ENCODE measurements around the gene PAX8.
A peak's percentile ranks its signal among the peaks of the same experiment; 100 is the strongest.

PAX8 gene

DNA sequence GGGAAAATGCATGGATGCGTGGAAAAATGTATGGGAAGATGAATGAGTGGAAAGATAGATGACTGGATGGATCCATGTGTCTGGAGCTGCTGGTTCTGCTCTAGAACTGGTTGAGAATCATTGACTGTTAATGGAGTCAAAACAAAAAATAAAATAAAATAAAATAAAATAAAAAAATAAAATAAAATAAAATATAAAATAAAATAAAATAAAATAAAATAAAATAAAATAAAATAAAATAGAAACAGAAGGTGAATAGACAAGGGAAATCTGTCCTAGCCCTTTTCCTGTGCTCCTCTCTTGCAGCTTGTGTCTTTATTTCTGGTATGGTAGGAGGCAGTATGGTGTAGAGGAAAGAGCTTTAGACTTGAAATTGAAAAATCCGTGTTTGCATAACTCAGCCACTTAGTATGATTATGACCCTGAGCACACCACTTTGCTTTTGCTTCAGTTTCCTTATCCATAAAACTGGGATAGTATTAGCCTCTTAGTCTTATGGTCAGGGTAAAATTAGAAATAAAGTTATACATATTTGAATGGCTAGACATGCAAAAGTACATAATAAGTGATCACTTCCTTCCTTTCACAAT lies 54.0 kb downstream of the PAX8 start:
- Histone ChIP-seq H3K27ac (no peak overlapping the region), H3K4me3 (no peak overlapping the region)
- TF ChIP-seq, protein P1, sequence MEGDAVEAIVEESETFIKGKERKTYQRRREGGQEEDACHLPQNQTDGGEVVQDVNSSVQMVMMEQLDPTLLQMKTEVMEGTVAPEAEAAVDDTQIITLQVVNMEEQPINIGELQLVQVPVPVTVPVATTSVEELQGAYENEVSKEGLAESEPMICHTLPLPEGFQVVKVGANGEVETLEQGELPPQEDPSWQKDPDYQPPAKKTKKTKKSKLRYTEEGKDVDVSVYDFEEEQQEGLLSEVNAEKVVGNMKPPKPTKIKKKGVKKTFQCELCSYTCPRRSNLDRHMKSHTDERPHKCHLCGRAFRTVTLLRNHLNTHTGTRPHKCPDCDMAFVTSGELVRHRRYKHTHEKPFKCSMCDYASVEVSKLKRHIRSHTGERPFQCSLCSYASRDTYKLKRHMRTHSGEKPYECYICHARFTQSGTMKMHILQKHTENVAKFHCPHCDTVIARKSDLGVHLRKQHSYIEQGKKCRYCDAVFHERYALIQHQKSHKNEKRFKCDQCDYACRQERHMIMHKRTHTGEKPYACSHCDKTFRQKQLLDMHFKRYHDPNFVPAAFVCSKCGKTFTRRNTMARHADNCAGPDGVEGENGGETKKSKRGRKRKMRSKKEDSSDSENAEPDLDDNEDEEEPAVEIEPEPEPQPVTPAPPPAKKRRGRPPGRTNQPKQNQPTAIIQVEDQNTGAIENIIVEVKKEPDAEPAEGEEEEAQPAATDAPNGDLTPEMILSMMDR (IDR thresholded peaks at IDR 0.05): no peak

DNA sequence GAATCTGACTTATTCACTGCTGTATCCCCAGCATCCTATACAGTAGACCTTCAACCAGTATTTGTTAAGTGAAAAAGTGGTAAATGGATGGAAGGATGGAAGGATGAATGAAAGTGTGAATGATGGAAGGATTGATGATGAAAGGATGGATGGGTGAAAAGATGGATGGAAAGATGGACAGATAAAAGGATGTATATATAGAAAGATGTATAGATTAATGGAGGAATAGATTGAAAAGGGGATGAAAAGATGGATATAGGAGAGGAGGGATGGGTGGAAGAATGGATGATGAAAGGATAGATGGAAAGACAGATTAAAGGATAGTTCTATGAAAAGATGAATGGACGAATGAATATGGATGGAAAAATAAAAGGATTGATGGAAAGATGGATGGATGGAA lies 54.9 kb downstream of the PAX8 start:
- no peak overlapping the region for H3K4me3 ChIP-seq
- TF ChIP-seq, protein P1 (IDR thresholded peaks at IDR 0.05): no peak
- no peak for DNase-seq (ENCODE audit: low spot score)
- H3K27ac ChIP-seq: no peak overlapping the region

More for the DNA sequence above, 54.0 kb downstream of the PAX8 start:
- no peak for DNase-seq (ENCODE audit: low spot score)

DNA sequence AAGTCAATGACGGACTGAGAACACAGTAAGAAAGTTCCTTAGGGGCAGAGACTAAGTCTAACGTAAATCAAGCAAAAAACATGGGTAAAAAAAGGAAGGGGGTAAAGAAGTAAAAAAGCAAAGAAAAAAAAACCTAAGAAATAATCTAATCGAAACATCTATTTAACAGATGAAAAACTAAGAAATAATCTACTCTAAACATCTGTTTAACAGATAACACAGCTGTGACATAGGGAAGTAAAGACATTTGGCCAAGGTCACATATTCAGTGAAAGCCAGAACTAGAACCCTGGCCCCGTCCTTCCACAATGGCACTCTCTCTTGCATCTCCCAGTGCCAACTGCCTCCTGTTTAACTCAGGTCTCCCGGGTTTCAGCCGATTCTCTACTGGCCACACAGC lies 56.9 kb downstream of the PAX8 start:
- Histone ChIP-seq H3K27ac (no peak overlapping the region), H3K4me3 (no peak overlapping the region)
- TF ChIP-seq, protein P1 (IDR thresholded peaks at IDR 0.05): no peak
- DNase-seq (ENCODE audit: low spot score): no peak

DNA sequence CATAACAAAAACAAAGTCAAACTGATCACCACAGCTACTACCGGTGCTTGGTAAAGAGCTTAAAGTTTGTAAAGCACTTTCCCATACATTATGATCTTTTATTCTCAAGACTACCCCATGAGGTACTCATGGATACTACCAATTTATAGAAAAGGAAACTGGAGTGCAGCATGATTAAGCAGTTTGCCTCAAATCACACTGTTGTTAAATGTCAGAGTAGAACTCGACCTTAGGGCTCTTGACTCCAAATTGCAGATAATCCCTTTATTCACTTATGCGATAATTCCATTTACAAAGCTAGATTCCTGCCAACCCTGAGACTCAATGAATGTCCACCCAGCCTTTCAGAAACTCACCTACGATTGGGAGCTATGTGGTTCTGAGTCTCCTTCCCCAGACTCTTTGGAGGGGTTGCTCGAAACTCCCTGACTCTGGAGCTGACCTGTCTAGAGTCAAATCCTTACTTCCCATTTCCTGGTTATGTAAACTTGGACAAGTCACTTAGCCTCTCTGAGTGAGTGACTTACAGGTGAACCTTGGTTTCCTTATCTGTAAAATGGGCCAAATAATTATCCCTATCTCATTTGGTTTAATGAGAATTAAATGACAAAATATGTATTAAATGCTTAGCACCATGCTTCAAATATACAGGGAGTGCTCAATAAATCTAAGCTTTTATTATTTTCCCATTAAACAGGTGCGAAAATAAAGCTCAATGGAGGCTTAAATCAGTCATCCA lies 57.6 kb downstream of the PAX8 start:
- TF ChIP-seq, protein P1 (IDR thresholded peaks at IDR 0.05): no peak
- Histone ChIP-seq H3K4me3 (no peak overlapping the region), H3K27ac (peak overlapping the region in 1 of 2 donors; percentile 76)
- DNase-seq (ENCODE audit: low spot score): no peak

DNA sequence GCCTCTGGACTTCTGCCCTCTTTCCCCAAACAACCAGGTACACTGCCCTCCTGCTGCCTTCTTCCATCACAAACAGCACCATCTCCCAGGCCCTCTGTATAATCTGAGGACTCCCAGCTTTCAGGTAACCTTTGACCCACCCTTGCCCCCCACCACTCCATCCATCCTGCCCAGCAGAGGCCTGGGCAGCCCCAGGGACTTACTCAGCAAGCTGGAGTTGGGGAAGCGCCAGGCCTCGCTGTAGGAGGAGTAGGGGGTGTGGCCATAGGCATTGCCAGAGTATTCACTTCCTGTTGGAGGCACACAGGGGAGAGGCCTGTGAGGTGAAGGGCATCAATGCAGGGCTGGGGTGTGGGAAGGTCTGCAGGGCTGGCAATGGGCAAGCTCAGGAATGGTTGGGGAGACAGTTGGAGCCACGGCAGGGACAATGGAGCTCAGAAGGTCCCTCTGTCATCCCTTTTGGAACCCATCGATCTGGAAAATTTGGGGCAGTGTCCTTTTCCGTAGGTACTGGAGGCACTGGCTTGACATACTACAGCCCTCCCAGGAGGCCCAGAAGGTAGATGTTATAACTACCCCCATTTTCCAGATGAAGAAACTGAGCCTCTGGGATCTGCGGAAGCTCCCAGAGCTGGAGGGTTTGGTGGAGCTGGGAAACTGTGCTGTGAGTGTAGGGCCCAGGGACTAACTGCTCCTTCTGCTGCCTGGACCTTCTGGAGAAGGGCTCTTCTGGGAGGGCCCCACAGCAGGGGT lies 58.7 kb downstream of the PAX8 start:
- peak overlapping the region; percentile 19 for H3K4me3 ChIP-seq
- peak overlapping the region in 1 of 2 donors; percentile 76 for H3K27ac ChIP-seq
- DNase-seq (ENCODE audit: low spot score): no peak
- TF ChIP-seq, protein P1 (IDR thresholded peaks at IDR 0.05): no peak

DNA sequence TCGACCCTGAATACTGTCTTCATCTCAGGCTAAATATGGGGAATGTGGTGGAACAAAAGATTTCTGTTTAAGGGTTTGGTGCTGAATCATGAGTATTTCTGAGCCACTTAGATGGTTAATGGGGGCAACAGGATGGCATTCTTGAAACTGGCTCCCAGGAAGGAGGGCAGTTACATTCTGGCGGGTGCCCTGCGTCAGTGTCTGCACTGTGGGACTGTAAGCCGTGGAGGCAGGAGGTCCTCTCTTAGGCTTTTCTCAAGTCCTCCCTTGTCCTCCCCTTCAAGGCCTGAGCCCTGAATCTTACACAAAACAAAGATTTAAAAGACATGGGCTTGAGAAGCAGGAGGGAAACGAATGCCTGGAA lies 59.2 kb downstream of the PAX8 start:
- H3K4me3 ChIP-seq: no peak overlapping the region
- DNase-seq (ENCODE audit: low spot score): no peak
- H3K27ac ChIP-seq: peak overlapping the region in 1 of 2 donors; percentile 76
- TF ChIP-seq, protein P1 (IDR thresholded peaks at IDR 0.05): no peak

Measured in coronary artery (tissue), 2 donors.